CD14-positive monocyte (primary cell): ENCODE measurements around the gene XBP1. TPM values are rescaled to one million over a fixed set of nuclear protein-coding genes. Genes with fewer than 3 reads are reported as not detected.

ENCODE experiments used
- DNase-seq, 3 donors: peaks; one replicate each; pipeline ENCODE4 v3.0.0-alpha.2; 2011 to 2022
- H2AFZ ChIP-seq: 2 replicates; pipeline ENCODE4 v1.6.0; 2012; ENCODE audit warnings: mild to moderate bottlenecking, low read depth, low read length, inconsistent platforms; ENCODE audit not compliant: insufficient read depth, poor library complexity, severe bottlenecking
- H3K27ac ChIP-seq, 2 donors: 1 replicate in 1 of 2; 2 replicates in 1 of 2; pipeline ENCODE4 v1.5.1; 2012 to 2013; ENCODE audit warnings: low read length in 2 of 2, control low read depth in 1 of 2, inconsistent platforms in 1 of 2, low read depth in 1 of 2, mild to moderate bottlenecking in 1 of 2
- H3K27me3 ChIP-seq, 2 donors: one replicate each; pipeline versions ENCODE4 v1.6.0 to v1.6.1; 2011 to 2013; ENCODE audit warnings: low read length in 2 of 2; ENCODE audit not compliant: control insufficient read depth in 2 of 2, insufficient read depth in 2 of 2
- H3K36me3 ChIP-seq, 2 donors: replicated peaks in 1 of 2; 1 replicate in 1 of 2; 2 replicates in 1 of 2; pipeline versions ENCODE4 v1.5.1 to v1.6.1; 2012 to 2013; ENCODE audit warnings: low read length in 2 of 2, control low read depth in 1 of 2, inconsistent platforms in 1 of 2, mild to moderate bottlenecking in 1 of 2; ENCODE audit not compliant: insufficient read depth in 2 of 2, control insufficient read depth in 1 of 2
- H3K4me1 ChIP-seq, 2 donors: 1 replicate in 1 of 2; 2 replicates in 1 of 2; pipeline versions ENCODE4 v1.5.1 to v1.6.1; 2012 to 2013; ENCODE audit warnings: low read length in 2 of 2, control low read depth in 1 of 2, inconsistent platforms in 1 of 2, mild to moderate bottlenecking in 1 of 2, moderate library complexity in 1 of 2; ENCODE audit not compliant: insufficient read depth in 2 of 2, control insufficient read depth in 1 of 2
- H3K4me2 ChIP-seq: replicated peaks from 2 replicates; pipeline ENCODE3; 2012; ENCODE audit warnings: low read length, moderate library complexity, mild to moderate bottlenecking; ENCODE audit not compliant: poor library complexity, severe bottlenecking; ENCODE audit errors: extremely low read depth
- H3K4me3 ChIP-seq, 3 experiments: fragments of 200-600 bp in 1 of 3; sonication (generic) in 1 of 3; replicated peaks in 1 of 3; 1 replicate in 2 of 3; 2 replicates in 1 of 3; pipeline ENCODE4 v1.5.1; 2011 to 2013; ENCODE audit warnings: low read length in 3 of 3, mild to moderate bottlenecking in 3 of 3, control low read depth in 2 of 3, low read depth in 2 of 3, inconsistent platforms in 1 of 3, moderate library complexity in 1 of 3
- H3K79me2 ChIP-seq: 2 replicates; pipeline ENCODE4 v1.6.0; 2012; ENCODE audit warnings: mild to moderate bottlenecking, control low read depth, inconsistent platforms, low read length, moderate library complexity; ENCODE audit not compliant: insufficient read depth
- H3K9ac ChIP-seq: 2 replicates; pipeline ENCODE4 v1.6.0; 2017; ENCODE audit warnings: low read length, mild to moderate bottlenecking; ENCODE audit not compliant: insufficient read depth, poor library complexity, severe bottlenecking
- H3K9me3 ChIP-seq, 2 donors: replicated peaks in 1 of 2; 1 replicate in 1 of 2; 2 replicates in 1 of 2; pipeline versions ENCODE4 v1.5.1 to v1.6.1; 2012 to 2013; ENCODE audit warnings: low read length in 2 of 2, control low read depth in 1 of 2; ENCODE audit not compliant: control insufficient read depth in 1 of 2, insufficient read depth in 1 of 2
- H4K20me1 ChIP-seq: 2 replicates; pipeline ENCODE4 v1.6.0; 2012; ENCODE audit warnings: mild to moderate bottlenecking, low read length, control low read depth, moderate library complexity; ENCODE audit not compliant: insufficient read depth
- H3K27ac Mint-ChIP-seq, 7 donors: one replicate each; pipeline ENCODE4 v1.8.0; 2020; ENCODE audit warnings: mild to moderate bottlenecking in 7 of 7, mixed read lengths in 7 of 7, moderate library complexity in 6 of 7, inconsistent platforms in 2 of 7
- H3K27me3 Mint-ChIP-seq, 3 donors: one replicate each; pipeline ENCODE4 v1.8.0; 2021 to 2022; ENCODE audit warnings: low read depth in 3 of 3, mild to moderate bottlenecking in 3 of 3, mixed read lengths in 3 of 3, moderate library complexity in 3 of 3, inconsistent platforms in 1 of 3
- H3K36me3 Mint-ChIP-seq, 2 donors: one replicate each; pipeline ENCODE4 v1.8.0; 2020; ENCODE audit warnings: mixed read lengths in 2 of 2, inconsistent platforms in 1 of 2, mild to moderate bottlenecking in 1 of 2
- H3K4me1 Mint-ChIP-seq: one replicate; pipeline ENCODE4 v1.8.0; 2020; ENCODE audit warnings: mild to moderate bottlenecking, mixed read lengths
- H3K4me3 Mint-ChIP-seq, 2 donors: one replicate each; pipeline ENCODE4 v1.8.0; 2020; ENCODE audit warnings: mild to moderate bottlenecking in 2 of 2, mixed read lengths in 2 of 2, moderate library complexity in 1 of 2
- H3K9me3 Mint-ChIP-seq, 7 donors: one replicate each; pipeline ENCODE4 v1.8.0; 2020 to 2022; ENCODE audit warnings: mixed read lengths in 7 of 7, mild to moderate bottlenecking in 6 of 7, moderate library complexity in 6 of 7, inconsistent platforms in 2 of 7
- WGBS: methylation state at CpG from one replicate; pipeline ENCODE4 v1.1.5; 2013; ENCODE audit warnings: missing lambda C conversion rate; ENCODE audit not compliant: insufficient coverage; 5-methylcytosine and 5-hydroxymethylcytosine counted together
- intact Hi-C, 2 donors: fragments of 100-400 bp; cut with micrococcal nuclease; formaldehyde crosslinking; loops; one replicate each; pipeline versions ENCODE4 v1.15.0 to v1.15.1; 2023
- polyA plus RNA-seq, 3 donors: library from polyadenylated mRNA; depleted of rRNA in 1 of 3; unstranded in 2 of 3; stranded (reverse) in 1 of 3; fragments of 300-500 nt in 2 of 3; fragments of >200 nt in 1 of 3; fragmentation: Illumina TruSeq in 2 of 3; gene quantifications; 1 replicate in 2 of 3; 2 replicates in 1 of 3; pipeline ENCODE4 v1.2.3, GENCODE V29; 2012 to 2021
- TF ChIP-seq, protein P1 (sequence below): fragments of 200-600 bp; IDR thresholded peaks from one replicate; pipeline ENCODE4 v1.8.0; 2022; ENCODE audit warnings: antibody characterized with exemption, mild to moderate bottlenecking

XBP1 gene
- polyA plus RNA-seq, 3 donors: 175 to 215 (median 201) TPM

- Histone ChIP-seq H3K4me2 (peak overlapping the region; percentile 55), H3K79me2 (peaks cover 41% of the 10 kb centered on the region), H3K27ac (peak overlapping the region; percentile 57 to 83), H3K9me3 (no peaks in the 10 kb centered on the region), H2AFZ (no peak overlapping the region), H3K27me3 (no peaks in the 10 kb centered on the region), H3K36me3 (no peaks in the 10 kb centered on the region), H3K4me1 (peaks cover 73 to 77% of the 10 kb centered on the region in 2 donors), H3K9ac (no peak overlapping the region), H3K4me3 (peak overlapping the region in 1 of 3 experiments; percentile 21), H4K20me1 (no peaks in the 10 kb centered on the region)
- Mint-ChIP-seq H3K27ac (peak overlapping the region; percentile 83 to 96 (median 93)), H3K9me3 (peaks cover 0 to 2% (median 0%) of the 10 kb centered on the region in 7 donors), H3K27me3 (peaks cover 0 to 2% (median 0%) of the 10 kb centered on the region in 3 donors), H3K36me3 (no peaks in the 10 kb centered on the region), H3K4me1 (peaks cover 80% of the 10 kb centered on the region), H3K4me3 (peak overlapping the region in 1 of 2 donors; percentile 54)
- no CpG with 5 or more reads among the region's 2 CpGs for WGBS
- DNase-seq: peak; percentile 60 to 78 (median 74)
- intact Hi-C loops: loop anchor here in 1 of 2 donors (5.0 kb wide), 1 partner anchor 37 kb away; no protein-coding TSS in a partner anchor
- TF ChIP-seq, protein P1, sequence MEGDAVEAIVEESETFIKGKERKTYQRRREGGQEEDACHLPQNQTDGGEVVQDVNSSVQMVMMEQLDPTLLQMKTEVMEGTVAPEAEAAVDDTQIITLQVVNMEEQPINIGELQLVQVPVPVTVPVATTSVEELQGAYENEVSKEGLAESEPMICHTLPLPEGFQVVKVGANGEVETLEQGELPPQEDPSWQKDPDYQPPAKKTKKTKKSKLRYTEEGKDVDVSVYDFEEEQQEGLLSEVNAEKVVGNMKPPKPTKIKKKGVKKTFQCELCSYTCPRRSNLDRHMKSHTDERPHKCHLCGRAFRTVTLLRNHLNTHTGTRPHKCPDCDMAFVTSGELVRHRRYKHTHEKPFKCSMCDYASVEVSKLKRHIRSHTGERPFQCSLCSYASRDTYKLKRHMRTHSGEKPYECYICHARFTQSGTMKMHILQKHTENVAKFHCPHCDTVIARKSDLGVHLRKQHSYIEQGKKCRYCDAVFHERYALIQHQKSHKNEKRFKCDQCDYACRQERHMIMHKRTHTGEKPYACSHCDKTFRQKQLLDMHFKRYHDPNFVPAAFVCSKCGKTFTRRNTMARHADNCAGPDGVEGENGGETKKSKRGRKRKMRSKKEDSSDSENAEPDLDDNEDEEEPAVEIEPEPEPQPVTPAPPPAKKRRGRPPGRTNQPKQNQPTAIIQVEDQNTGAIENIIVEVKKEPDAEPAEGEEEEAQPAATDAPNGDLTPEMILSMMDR: no peak
Observed at GRCh38 chr22:28813772-28814518, 13.6 kb upstream of the XBP1 start.

DNA sequence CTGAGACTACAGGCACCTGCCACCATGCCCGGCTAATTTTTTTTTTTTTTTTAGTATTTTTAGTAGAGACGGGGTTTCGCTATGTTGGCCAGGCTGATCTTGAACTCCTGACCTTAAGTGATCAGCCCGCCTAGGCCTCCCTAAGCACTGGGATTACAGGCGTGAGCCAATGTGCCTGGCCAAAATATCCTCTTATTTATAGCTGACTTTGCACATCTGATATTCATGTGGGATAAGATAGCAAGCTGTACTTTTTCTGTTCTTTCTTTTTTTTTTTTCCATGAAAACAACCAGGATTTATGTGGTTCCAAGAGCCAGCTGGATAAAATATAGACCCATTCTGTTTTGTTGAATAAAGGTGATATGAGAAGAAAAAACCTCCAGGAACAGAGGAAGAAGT is 12.1 kb upstream of the XBP1 start:
- no peak overlapping the region for H2AFZ ChIP-seq
- H3K4me2 ChIP-seq: no peak overlapping the region
- peaks cover 80 to 83% of the 10 kb centered on the region in 2 donors for H3K4me1 ChIP-seq
- no peaks in the 10 kb centered on the region for H3K36me3 ChIP-seq
- no peak overlapping the region for H3K9ac ChIP-seq
- intact Hi-C loops: loop anchor here in 1 of 2 donors (5.0 kb wide), 1 partner anchor 35 kb away; no protein-coding TSS in a partner anchor
- Mint-ChIP-seq H3K4me3 (peak overlapping the region in 1 of 2 donors; percentile 35), H3K27me3 (no peaks in the 10 kb centered on the region), H3K27ac (peak overlapping the region; percentile 78 to 96 (median 90)), H3K9me3 (peaks cover 0 to 2% (median 0%) of the 10 kb centered on the region in 7 donors), H3K4me1 (peaks cover 81% of the 10 kb centered on the region), H3K36me3 (no peaks in the 10 kb centered on the region)
- no peaks in the 10 kb centered on the region for H3K27me3 ChIP-seq
- no peaks in the 10 kb centered on the region for H4K20me1 ChIP-seq
- peak overlapping the region; percentile 22 to 83 for H3K27ac ChIP-seq
- no peak for DNase-seq
- peaks cover 55% of the 10 kb centered on the region for H3K79me2 ChIP-seq
- no peaks in the 10 kb centered on the region for H3K9me3 ChIP-seq
- TF ChIP-seq, protein P1: no peak
- H3K4me3 ChIP-seq: peak overlapping the region in 1 of 3 experiments; percentile 72
- no CpG with 5 or more reads among the region's 5 CpGs for WGBS
